ENCODE data around the gene SUPT4H1. TPM values are rescaled to one million over a fixed set of nuclear protein-coding genes. Genes with fewer than 3 reads are reported as not detected.

SUPT4H1 gene
- total RNA-seq, 1 experiment from 2014 or later: 53.8 TPM

- Histone ChIP-seq H3K27ac (ENCODE audit: low read length) (no peak overlapping the region), H3K9me3 (ENCODE audit: control insufficient read depth, insufficient read depth, low read depth, low read length) (no peaks in the 10 kb centered on the region), H3K27me3 (ENCODE audit: control insufficient read depth, insufficient read depth, low read length) (no peaks in the 10 kb centered on the region), H3K36me3 (ENCODE audit: control insufficient read depth, insufficient read depth, low read length) (no peaks in the 10 kb centered on the region), H3K4me3 (ENCODE audit: low read depth in 2 of 2, low read length in 2 of 2) (no peak overlapping the region), H3K4me1 (ENCODE audit: control insufficient read depth, insufficient read depth, low read length) (no peaks in the 10 kb centered on the region)
- in situ Hi-C loops (cut with HindIII; ENCODE audit: low pct_unique_long_range_greater_than_20kb, low sequenced_read_pairs) (no loop called here), intact Hi-C loops (cut with micrococcal nuclease; ENCODE audit: unreplicated experiment) (no loop called here)
- ATAC-seq: no peak
- CTCF ChIA-PET: interaction anchor here (0.6 kb wide), 1 partner anchor 103 kb away, joined by 5 read pairs; no protein-coding TSS in a partner anchor
- no peak for DNase-seq (ENCODE audit: low read depth, low spot score)
- BruUV-seq (replicated peaks): no TSS peak
- POLR2A ChIA-PET: no interaction called here
- no peak for TF ChIP-seq SIN3A (IDR thresholded peaks at IDR 0.05; ENCODE audit: borderline replicate concordance, insufficient read depth, low read depth, low read length)
- TF ChIP-seq POLR2AphosphoS5 (IDR thresholded peaks at IDR 0.05; ENCODE audit: low read depth, low read length): no peak
- TF ChIP-seq, protein P1, sequence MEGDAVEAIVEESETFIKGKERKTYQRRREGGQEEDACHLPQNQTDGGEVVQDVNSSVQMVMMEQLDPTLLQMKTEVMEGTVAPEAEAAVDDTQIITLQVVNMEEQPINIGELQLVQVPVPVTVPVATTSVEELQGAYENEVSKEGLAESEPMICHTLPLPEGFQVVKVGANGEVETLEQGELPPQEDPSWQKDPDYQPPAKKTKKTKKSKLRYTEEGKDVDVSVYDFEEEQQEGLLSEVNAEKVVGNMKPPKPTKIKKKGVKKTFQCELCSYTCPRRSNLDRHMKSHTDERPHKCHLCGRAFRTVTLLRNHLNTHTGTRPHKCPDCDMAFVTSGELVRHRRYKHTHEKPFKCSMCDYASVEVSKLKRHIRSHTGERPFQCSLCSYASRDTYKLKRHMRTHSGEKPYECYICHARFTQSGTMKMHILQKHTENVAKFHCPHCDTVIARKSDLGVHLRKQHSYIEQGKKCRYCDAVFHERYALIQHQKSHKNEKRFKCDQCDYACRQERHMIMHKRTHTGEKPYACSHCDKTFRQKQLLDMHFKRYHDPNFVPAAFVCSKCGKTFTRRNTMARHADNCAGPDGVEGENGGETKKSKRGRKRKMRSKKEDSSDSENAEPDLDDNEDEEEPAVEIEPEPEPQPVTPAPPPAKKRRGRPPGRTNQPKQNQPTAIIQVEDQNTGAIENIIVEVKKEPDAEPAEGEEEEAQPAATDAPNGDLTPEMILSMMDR (IDR thresholded peaks at IDR 0.05): no peak
- TF ChIP-seq, protein P2, sequence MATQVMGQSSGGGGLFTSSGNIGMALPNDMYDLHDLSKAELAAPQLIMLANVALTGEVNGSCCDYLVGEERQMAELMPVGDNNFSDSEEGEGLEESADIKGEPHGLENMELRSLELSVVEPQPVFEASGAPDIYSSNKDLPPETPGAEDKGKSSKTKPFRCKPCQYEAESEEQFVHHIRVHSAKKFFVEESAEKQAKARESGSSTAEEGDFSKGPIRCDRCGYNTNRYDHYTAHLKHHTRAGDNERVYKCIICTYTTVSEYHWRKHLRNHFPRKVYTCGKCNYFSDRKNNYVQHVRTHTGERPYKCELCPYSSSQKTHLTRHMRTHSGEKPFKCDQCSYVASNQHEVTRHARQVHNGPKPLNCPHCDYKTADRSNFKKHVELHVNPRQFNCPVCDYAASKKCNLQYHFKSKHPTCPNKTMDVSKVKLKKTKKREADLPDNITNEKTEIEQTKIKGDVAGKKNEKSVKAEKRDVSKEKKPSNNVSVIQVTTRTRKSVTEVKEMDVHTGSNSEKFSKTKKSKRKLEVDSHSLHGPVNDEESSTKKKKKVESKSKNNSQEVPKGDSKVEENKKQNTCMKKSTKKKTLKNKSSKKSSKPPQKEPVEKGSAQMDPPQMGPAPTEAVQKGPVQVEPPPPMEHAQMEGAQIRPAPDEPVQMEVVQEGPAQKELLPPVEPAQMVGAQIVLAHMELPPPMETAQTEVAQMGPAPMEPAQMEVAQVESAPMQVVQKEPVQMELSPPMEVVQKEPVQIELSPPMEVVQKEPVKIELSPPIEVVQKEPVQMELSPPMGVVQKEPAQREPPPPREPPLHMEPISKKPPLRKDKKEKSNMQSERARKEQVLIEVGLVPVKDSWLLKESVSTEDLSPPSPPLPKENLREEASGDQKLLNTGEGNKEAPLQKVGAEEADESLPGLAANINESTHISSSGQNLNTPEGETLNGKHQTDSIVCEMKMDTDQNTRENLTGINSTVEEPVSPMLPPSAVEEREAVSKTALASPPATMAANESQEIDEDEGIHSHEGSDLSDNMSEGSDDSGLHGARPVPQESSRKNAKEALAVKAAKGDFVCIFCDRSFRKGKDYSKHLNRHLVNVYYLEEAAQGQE (IDR thresholded peaks at IDR 0.05; ENCODE audit: insufficient read depth in 1 of 2, low read depth in 2 of 2, low read length in 1 of 2): no peak
- no peak for TF ChIP-seq TCF7L2 (IDR thresholded peaks at IDR 0.05; ENCODE audit: low read depth, low read length)
Measured at GRCh38 chr17:58321571-58322525, 30.2 kb downstream of the SUPT4H1 start.

DNA sequence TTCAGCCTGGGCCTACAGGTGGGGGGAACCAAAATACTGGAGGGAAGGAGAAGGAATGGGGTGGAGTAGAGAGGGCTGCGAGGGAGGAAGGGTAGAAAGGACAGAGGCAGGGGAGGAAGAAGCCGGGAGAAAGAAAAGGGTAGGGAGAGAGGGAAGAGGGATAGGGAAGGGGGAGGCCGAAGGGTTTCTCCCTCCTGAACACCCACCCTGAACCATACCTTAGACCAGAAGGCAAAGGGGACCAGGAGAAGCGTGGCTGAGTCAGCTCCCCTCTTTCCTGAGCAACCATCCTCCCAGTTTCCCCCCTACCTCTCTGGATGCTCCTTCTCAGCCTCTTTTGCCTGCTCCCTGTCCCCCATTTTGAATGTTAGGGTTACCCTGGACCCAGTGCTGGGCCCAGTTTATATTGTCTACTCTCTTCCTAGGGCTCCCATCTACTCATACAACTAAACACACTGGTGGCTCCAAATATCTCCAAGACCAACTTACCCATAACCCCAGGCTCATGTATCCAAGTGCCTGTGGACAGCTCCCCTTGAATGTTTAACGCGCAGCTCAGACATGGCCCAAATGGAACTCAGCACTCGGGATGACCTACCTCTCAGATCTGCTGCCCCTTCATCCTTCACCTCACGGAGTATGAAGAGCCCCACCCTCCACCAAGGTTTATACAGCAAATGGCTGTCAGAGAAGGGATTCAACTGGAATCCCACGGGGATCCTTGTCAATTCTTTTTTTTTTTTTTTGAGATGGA lies 31.3 kb downstream of the SUPT4H1 start:
- Histone ChIP-seq H3K36me3 (ENCODE audit: control insufficient read depth, insufficient read depth, low read length) (no peaks in the 10 kb centered on the region), H3K4me3 (ENCODE audit: low read depth in 2 of 2, low read length in 2 of 2) (no peak overlapping the region), H3K9me3 (ENCODE audit: control insufficient read depth, insufficient read depth, low read depth, low read length) (no peaks in the 10 kb centered on the region), H3K27me3 (ENCODE audit: control insufficient read depth, insufficient read depth, low read length) (no peaks in the 10 kb centered on the region), H3K4me1 (ENCODE audit: control insufficient read depth, insufficient read depth, low read length) (no peaks in the 10 kb centered on the region), H3K27ac (ENCODE audit: low read length) (no peak overlapping the region)
- POLR2A ChIA-PET: no interaction called here
- CTCF ChIA-PET: interaction anchor here (0.5 kb wide), 1 partner anchor 71 kb away, joined by 3 read pairs; no protein-coding TSS in a partner anchor
- BruUV-seq (replicated peaks): no TSS peak
- TF ChIP-seq, protein P2 (IDR thresholded peaks at IDR 0.05; ENCODE audit: insufficient read depth in 1 of 2, low read depth in 2 of 2, low read length in 1 of 2): no peak
- TF ChIP-seq, protein P1 (IDR thresholded peaks at IDR 0.05): no peak
- TF ChIP-seq SIN3A (IDR thresholded peaks at IDR 0.05; ENCODE audit: borderline replicate concordance, insufficient read depth, low read depth, low read length): no peak
- no peak for TF ChIP-seq TCF7L2 (IDR thresholded peaks at IDR 0.05; ENCODE audit: low read depth, low read length)
- TF ChIP-seq POLR2AphosphoS5 (IDR thresholded peaks at IDR 0.05; ENCODE audit: low read depth, low read length): no peak
- ATAC-seq (no peak), DNase-seq (ENCODE audit: low read depth, low spot score) (no peak)
- in situ Hi-C loops (cut with HindIII; ENCODE audit: low pct_unique_long_range_greater_than_20kb, low sequenced_read_pairs): no loop called here
- intact Hi-C loops (cut with micrococcal nuclease; ENCODE audit: unreplicated experiment): no loop called here

All from Panc1 (cell line).